Measurements from ENCODE around the gene R3HDM1. TPM values are rescaled to one million over a fixed set of nuclear protein-coding genes. Genes with fewer than 3 reads are reported as not detected.
"Not testable (repeated sequence)": the region's sequence is repeated elsewhere in the genome, so short reads cannot be mapped to it uniquely, and the experiment has no call there.

The R3HDM1 gene
- total RNA-seq, 1 donor from 2014 or later, result 44.5 TPM

GRCh38 chr2:135638825-135639224, 107.5 kb downstream of the R3HDM1 start:
- intact Hi-C loops (cut with micrococcal nuclease), result no loop called here

GRCh38 chr2:135641156-135642068, 110.1 kb downstream of the R3HDM1 start:
- intact Hi-C loops (cut with micrococcal nuclease), result no loop called here

GRCh38 chr2:135647836-135648579, 116.7 kb downstream of the R3HDM1 start:
- intact Hi-C loops (cut with micrococcal nuclease), result no loop called here

GRCh38 chr2:135650721-135651120, 119.4 kb downstream of the R3HDM1 start:
- intact Hi-C loops (cut with micrococcal nuclease), result no loop called here

GRCh38 chr2:135651717-135652116, 120.4 kb downstream of the R3HDM1 start:
- intact Hi-C loops (cut with micrococcal nuclease), result no loop called here

GRCh38 chr2:135654239-135654638, 123.0 kb downstream of the R3HDM1 start:
- intact Hi-C loops (cut with micrococcal nuclease), result not testable (repeated sequence)

- intact Hi-C loops (cut with micrococcal nuclease), result no loop called here
These were observed 126.7 kb downstream of the R3HDM1 start for GRCh38 chr2:135657806-135658582.

GRCh38 chr2:135662088-135662487, 130.8 kb downstream of the R3HDM1 start:
- intact Hi-C loops (cut with micrococcal nuclease), result no loop called here

- intact Hi-C loops (cut with micrococcal nuclease), result no loop called here
These were observed 131.9 kb downstream of the R3HDM1 start for GRCh38 chr2:135663148-135663700.

GRCh38 chr2:135664623-135665068, 133.4 kb downstream of the R3HDM1 start:
- intact Hi-C loops (cut with micrococcal nuclease), result no loop called here

- intact Hi-C loops (cut with micrococcal nuclease), result no loop called here
These were observed 135.8 kb downstream of the R3HDM1 start for GRCh38 chr2:135667045-135667444.

GRCh38 chr2:135674453-135674852, 143.2 kb downstream of the R3HDM1 start:
- intact Hi-C loops (cut with micrococcal nuclease), result no loop called here

GRCh38 chr2:135676031-135676430, 144.7 kb downstream of the R3HDM1 start:
- intact Hi-C loops (cut with micrococcal nuclease), result no loop called here

- intact Hi-C loops (cut with micrococcal nuclease), result no loop called here
These were observed 147.8 kb downstream of the R3HDM1 start for GRCh38 chr2:135679125-135679524.

- intact Hi-C loops (cut with micrococcal nuclease), result no loop called here
These were observed 154.1 kb downstream of the R3HDM1 start for GRCh38 chr2:135685361-135685760.

GRCh38 chr2:135688978-135689377, 157.7 kb downstream of the R3HDM1 start:
- intact Hi-C loops (cut with micrococcal nuclease), result no loop called here

GRCh38 chr2:135689679-135690078, 158.4 kb downstream of the R3HDM1 start:
- intact Hi-C loops (cut with micrococcal nuclease), result no loop called here

- intact Hi-C loops (cut with micrococcal nuclease), result no loop called here
These were observed 163.4 kb downstream of the R3HDM1 start for GRCh38 chr2:135694711-135695110.

- intact Hi-C loops (cut with micrococcal nuclease), result no loop called here
These were observed 167.6 kb downstream of the R3HDM1 start for GRCh38 chr2:135698838-135699237.

- intact Hi-C loops (cut with micrococcal nuclease), result no loop called here
These were observed 170.2 kb downstream of the R3HDM1 start for GRCh38 chr2:135701442-135701841.

- intact Hi-C loops (cut with micrococcal nuclease), result no loop called here
These were observed 172.0 kb downstream of the R3HDM1 start for GRCh38 chr2:135703300-135703699.
